ENCODE results near the gene PRMT7. TPM values are rescaled to one million over a fixed set of nuclear protein-coding genes. Genes with fewer than 3 reads are reported as not detected.

PRMT7 gene
- polyA plus RNA-seq, 1 experiment = 40.0 TPM

DNA sequence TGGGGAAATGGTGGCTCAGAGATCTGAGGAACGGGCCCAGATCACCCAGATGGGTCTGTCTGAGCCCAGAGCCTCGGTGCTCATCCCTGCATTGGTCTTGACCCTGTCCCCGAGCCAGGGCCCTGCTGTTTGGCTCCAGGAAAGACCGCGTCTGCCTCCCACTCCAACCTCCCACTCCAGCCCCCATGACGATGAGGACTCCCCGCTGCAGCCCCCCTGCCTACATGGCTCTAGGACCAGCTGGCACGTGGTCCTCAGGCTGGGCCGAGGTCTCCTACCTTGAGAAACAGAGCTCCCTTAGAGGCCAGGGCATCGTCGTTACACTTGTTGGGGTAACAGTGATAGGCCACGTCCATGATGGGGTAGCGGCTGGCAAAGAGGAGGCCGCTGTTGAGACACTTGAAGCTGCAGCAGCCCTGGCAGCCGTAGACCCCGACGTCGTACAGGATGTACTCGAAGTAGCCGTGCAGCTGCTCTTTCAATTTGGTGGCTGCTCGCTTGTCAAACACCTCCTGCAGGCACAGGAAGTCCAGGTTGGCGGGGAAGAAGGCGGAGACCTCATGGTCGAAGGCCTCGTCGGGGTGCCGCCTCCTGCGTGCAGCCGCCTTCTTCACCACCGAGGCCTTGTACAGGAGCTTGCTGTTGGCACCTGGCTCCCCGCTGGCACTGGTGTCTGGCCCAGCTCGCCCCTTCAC is 59.9 kb downstream of the PRMT7 start:
- ChIA-PET POLR2A (no interaction called here), CTCF (interaction anchor here (1.1 to 2.4 kb wide), 4 partner anchors 11 to 150 kb away, joined by 3 to 13 read pairs (median 4); no protein-coding TSS in a partner anchor)
- TF ChIP-seq, protein P1, sequence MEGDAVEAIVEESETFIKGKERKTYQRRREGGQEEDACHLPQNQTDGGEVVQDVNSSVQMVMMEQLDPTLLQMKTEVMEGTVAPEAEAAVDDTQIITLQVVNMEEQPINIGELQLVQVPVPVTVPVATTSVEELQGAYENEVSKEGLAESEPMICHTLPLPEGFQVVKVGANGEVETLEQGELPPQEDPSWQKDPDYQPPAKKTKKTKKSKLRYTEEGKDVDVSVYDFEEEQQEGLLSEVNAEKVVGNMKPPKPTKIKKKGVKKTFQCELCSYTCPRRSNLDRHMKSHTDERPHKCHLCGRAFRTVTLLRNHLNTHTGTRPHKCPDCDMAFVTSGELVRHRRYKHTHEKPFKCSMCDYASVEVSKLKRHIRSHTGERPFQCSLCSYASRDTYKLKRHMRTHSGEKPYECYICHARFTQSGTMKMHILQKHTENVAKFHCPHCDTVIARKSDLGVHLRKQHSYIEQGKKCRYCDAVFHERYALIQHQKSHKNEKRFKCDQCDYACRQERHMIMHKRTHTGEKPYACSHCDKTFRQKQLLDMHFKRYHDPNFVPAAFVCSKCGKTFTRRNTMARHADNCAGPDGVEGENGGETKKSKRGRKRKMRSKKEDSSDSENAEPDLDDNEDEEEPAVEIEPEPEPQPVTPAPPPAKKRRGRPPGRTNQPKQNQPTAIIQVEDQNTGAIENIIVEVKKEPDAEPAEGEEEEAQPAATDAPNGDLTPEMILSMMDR (IDR thresholded peaks at IDR 0.05; ENCODE audit: insufficient read depth, low read depth, low read length) = no peak
- Histone ChIP-seq H3K4me3 (ENCODE audit: low read depth, low read length) (no peak overlapping the region), H3K36me3 (ENCODE audit: control insufficient read depth, insufficient read depth, low read length) (no peaks in the 10 kb centered on the region), H3K27me3 (ENCODE audit: control insufficient read depth, insufficient read depth, low read length) (peaks cover 3% of the 10 kb centered on the region)
- DNase-seq (ENCODE audit: low read depth) = no peak

DNA sequence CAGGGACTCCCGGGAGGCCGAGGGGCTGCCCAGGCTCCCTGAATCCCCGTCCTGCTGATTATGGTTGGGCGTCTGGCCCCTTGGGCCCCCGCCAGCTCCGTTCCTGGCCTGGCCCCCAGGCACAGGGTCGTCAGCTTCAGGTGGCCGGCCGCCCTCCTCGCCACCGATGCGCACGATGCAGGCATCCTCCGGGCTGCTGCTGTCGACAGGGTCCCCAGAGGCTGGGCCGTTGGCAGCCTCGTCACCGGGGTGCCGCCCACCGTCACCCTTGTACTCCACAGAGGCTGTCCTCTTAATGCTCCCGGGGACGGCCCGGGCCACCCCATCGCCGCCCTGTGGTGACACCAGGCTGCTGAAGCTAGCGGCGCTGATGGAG is 60.4 kb downstream of the PRMT7 start:
- Histone ChIP-seq H3K27me3 (ENCODE audit: control insufficient read depth, insufficient read depth, low read length) (peaks cover 3% of the 10 kb centered on the region), H3K4me3 (ENCODE audit: low read depth, low read length) (no peak overlapping the region), H3K36me3 (ENCODE audit: control insufficient read depth, insufficient read depth, low read length) (no peaks in the 10 kb centered on the region)
- ChIA-PET POLR2A (no interaction called here), CTCF (interaction anchor here (1.1 to 1.6 kb wide), 2 partner anchors 11 to 139 kb away, joined by 4 read pairs; no protein-coding TSS in a partner anchor)
- no peak for DNase-seq (ENCODE audit: low read depth)
- TF ChIP-seq, protein P1 (IDR thresholded peaks at IDR 0.05; ENCODE audit: insufficient read depth, low read depth, low read length) = no peak

DNA sequence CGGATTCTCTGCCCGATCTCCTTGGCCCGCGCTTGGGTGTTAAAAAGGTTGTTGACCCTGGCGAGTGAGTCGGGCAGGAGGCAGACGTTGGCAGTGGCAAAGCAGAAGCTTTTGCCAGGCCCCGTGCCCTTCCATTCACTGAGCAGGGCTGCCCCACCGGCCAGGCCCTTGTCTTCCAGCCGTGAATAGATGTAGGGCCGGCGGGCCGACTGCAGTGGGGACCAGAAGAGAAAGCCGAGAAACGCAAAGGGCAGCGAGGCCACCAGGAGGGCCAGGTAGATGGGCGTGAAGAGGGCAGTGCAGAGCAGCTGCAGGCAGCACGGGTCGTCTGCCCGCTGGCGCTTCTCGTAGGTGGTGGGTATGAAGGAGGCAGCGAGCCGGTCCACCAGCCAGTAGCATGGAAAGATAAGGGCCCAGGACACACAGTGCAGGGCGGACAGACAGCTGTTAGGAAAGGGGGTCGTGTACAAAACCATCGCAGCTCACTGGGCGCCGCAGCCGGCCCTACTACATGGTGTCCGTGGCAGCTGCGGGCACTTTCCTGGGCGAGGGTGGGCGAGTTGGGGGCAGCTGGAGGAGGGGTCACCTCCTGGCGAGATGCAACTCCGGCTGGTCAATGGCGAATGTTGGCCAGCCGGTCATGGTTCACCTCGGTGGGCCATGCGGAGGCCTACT is 61.0 kb downstream of the PRMT7 start:
- Histone ChIP-seq H3K4me3 (ENCODE audit: low read depth, low read length) (no peak overlapping the region), H3K36me3 (ENCODE audit: control insufficient read depth, insufficient read depth, low read length) (no peaks in the 10 kb centered on the region), H3K27me3 (ENCODE audit: control insufficient read depth, insufficient read depth, low read length) (peaks cover 4% of the 10 kb centered on the region)
- TF ChIP-seq, protein P1 (IDR thresholded peaks at IDR 0.05; ENCODE audit: insufficient read depth, low read depth, low read length) = no peak
- no peak for DNase-seq (ENCODE audit: low read depth)
- POLR2A ChIA-PET = no interaction called here
- CTCF ChIA-PET = interaction anchor here (1.1 to 1.6 kb wide), 2 partner anchors 10 to 139 kb away, joined by 4 read pairs; no protein-coding TSS in a partner anchor

DNA sequence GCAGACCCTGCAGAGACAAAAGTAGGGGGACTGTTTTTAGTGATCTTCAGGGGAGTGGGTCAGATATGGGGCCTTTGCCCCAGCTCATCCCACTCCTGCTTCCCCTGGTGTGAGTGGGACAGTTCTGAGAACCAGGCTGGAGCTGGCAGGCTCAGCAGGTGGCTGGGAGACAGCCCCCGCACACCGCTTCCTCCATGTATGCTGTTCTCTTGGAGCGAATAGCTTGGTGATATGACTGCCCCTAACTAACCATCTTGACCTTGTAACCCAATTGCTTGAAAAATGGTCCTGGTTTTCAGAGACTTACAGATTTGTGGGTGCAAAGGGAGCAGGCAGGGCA is 61.5 kb downstream of the PRMT7 start:
- DNase-seq (ENCODE audit: low read depth) = no peak
- TF ChIP-seq, protein P1 (IDR thresholded peaks at IDR 0.05; ENCODE audit: insufficient read depth, low read depth, low read length) = no peak
- peaks cover 4% of the 10 kb centered on the region for H3K27me3 ChIP-seq (ENCODE audit: control insufficient read depth, insufficient read depth, low read length)
- no peaks in the 10 kb centered on the region for H3K36me3 ChIP-seq (ENCODE audit: control insufficient read depth, insufficient read depth, low read length)
- H3K4me3 ChIP-seq (ENCODE audit: low read depth, low read length) = no peak overlapping the region
- ChIA-PET CTCF (interaction anchor here (1.6 kb wide), 1 partner anchor 10 kb away, joined by 4 read pairs; no protein-coding TSS in a partner anchor), POLR2A (no interaction called here)

DNA sequence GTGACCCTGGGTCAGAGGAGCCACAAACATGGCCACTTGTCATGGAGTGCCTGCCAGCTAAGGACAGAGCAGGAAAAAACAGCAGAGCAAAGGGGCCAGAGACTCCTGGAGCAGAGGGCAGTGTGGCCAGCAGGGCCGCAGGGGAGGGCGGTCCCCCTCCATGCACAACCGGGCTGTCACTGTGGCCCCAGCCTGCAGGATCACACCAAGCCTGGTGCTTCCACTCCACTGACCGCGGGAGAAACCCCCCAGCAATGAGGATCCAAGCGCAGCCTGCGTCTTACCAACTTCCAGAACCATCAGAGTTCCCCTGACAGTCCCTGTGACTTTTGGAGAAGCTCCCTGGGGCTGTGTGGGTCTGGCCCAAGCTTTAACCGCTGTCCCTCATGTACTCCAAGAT is 62.0 kb downstream of the PRMT7 start:
- CTCF ChIA-PET = interaction anchor here (2.0 kb wide), 2 partner anchors 9 to 24 kb away, joined by 7 to 9 read pairs; no protein-coding TSS in a partner anchor
- Histone ChIP-seq H3K36me3 (ENCODE audit: control insufficient read depth, insufficient read depth, low read length) (no peaks in the 10 kb centered on the region), H3K27me3 (ENCODE audit: control insufficient read depth, insufficient read depth, low read length) (peaks cover 4% of the 10 kb centered on the region), H3K4me3 (ENCODE audit: low read depth, low read length) (no peak overlapping the region)
- POLR2A ChIA-PET = no interaction called here
- TF ChIP-seq, protein P1 (IDR thresholded peaks at IDR 0.05; ENCODE audit: insufficient read depth, low read depth, low read length) = no peak
- DNase-seq (ENCODE audit: low read depth) = no peak
